CD4-positive, alpha-beta T cell treated with Interleukin-1 beta for 1 hour (primary cell): ENCODE results near the gene C2CD4C.
"Not testable (repeated sequence)": the region's sequence is repeated elsewhere in the genome, so short reads cannot be mapped to it uniquely, and the experiment has no call there.

ENCODE experiments used
- DNase-seq, 2 donors: peaks; one replicate each; pipeline ENCODE4 v3.0.0-alpha.2; 2020 to 2022

C2CD4C gene

GRCh38 chr19:362154-362553 is 46.8 kb downstream of the C2CD4C start:
- no peak for DNase-seq

GRCh38 chr19:359653-359925 is 49.4 kb downstream of the C2CD4C start:
- DNase-seq, result no peak

GRCh38 chr19:355536-355935 is 53.4 kb downstream of the C2CD4C start:
- DNase-seq, result not testable (repeated sequence)
